WTC11 (cell line): ENCODE results near the gene CARS2. TPM values are rescaled to one million over a fixed set of nuclear protein-coding genes. Genes with fewer than 3 reads are reported as not detected.

ENCODE experiments used
- ATAC-seq: fragments of 200-7000 bp; cut with Tn5 transposase; 2 replicates; pipeline ENCODE4 v1.10.0; 2021; ENCODE audit warnings: mild to moderate bottlenecking, moderate library complexity
- CTCF ChIA-PET: fragments of 300-600 bp; sonication (Branson Sonifier 250); formaldehyde crosslinking; loops from one replicate; lab custom pipeline; 2021; ENCODE audit warnings: antibody characterized with exemption; lab: Charles Lee
- POLR2A ChIA-PET: fragments of 350-600 bp; sonication (Branson Sonifier 250); formaldehyde crosslinking; loops from one replicate; lab custom pipeline; 2021; ENCODE audit warnings: antibody characterized with exemption; lab: Charles Lee
- DNase-seq: peaks from one replicate; pipeline ENCODE4 v3.0.0; 2021; ENCODE audit warnings: low spot score
- H3K27ac Mint-ChIP-seq: 2 replicates; pipeline ENCODE4 v1.8.0; 2021; ENCODE audit warnings: mixed read lengths
- H3K27me3 Mint-ChIP-seq: 2 replicates; pipeline ENCODE4 v1.8.0; 2021; ENCODE audit warnings: low read depth, mild to moderate bottlenecking, moderate library complexity, mixed read lengths
- H3K36me3 Mint-ChIP-seq: 2 replicates; pipeline ENCODE4 v1.8.0; 2021; ENCODE audit warnings: mixed read lengths
- H3K4me1 Mint-ChIP-seq: 2 replicates; pipeline ENCODE4 v1.8.0; 2022; ENCODE audit warnings: mixed read lengths
- H3K4me3 Mint-ChIP-seq: 2 replicates; pipeline ENCODE4 v1.8.0; 2021; ENCODE audit warnings: mild to moderate bottlenecking, moderate library complexity, mixed read lengths
- H3K9me3 Mint-ChIP-seq: 2 replicates; pipeline ENCODE4 v1.8.0; 2021; ENCODE audit warnings: mixed read lengths
- ATF3 ChIP-seq: sonication (generic); formaldehyde crosslinking; conservative IDR thresholded peaks from 2 replicates; pipeline ENCODE4 v1.8.1; 2022; ENCODE audit warnings: mild to moderate bottlenecking, missing genetic modification reagents
- MXD4 ChIP-seq: fragments of 250-450 bp; sonication (Bioruptor Pico); IDR thresholded peaks from 2 replicates; pipeline ENCODE4 v1.8.0; 2021; ENCODE audit warnings: mild to moderate bottlenecking, moderate library complexity, borderline replicate concordance
- NFATC4 ChIP-seq: fragments of 250-450 bp; sonication (Bioruptor Pico); IDR thresholded peaks from 2 replicates; pipeline ENCODE4 v1.9.0; 2021; ENCODE audit warnings: mild to moderate bottlenecking
- NFYB ChIP-seq: sonication (generic); formaldehyde crosslinking; conservative IDR thresholded peaks from 2 replicates; pipeline ENCODE4 v1.8.0; 2022; ENCODE audit warnings: low read depth, missing genetic modification reagents
- NR1H2 ChIP-seq: sonication (generic); formaldehyde crosslinking; IDR thresholded peaks from 2 replicates; pipeline ENCODE4 v1.9.0; 2021; ENCODE audit warnings: mild to moderate bottlenecking, moderate library complexity, missing genetic modification reagents
- OVOL2 ChIP-seq: fragments of 250-450 bp; sonication (Bioruptor Pico); IDR thresholded peaks from 2 replicates; pipeline ENCODE4 v1.9.0; 2021; ENCODE audit warnings: mild to moderate bottlenecking, borderline replicate concordance
- RORB ChIP-seq: fragments of 250-450 bp; sonication (Bioruptor Pico); IDR thresholded peaks from 2 replicates; pipeline ENCODE4 v1.9.0; 2021; ENCODE audit warnings: mild to moderate bottlenecking
- TEAD4 ChIP-seq: sonication (generic); formaldehyde crosslinking; IDR thresholded peaks from 2 replicates; pipeline ENCODE4 v1.8.0; 2022; ENCODE audit warnings: mild to moderate bottlenecking, missing genetic modification reagents
- ZNF121 ChIP-seq: sonication (generic); formaldehyde crosslinking; IDR thresholded peaks from 2 replicates; pipeline ENCODE4 v1.8.0; 2023; ENCODE audit warnings: missing genetic modification reagents
- ZNF138 ChIP-seq: sonication (generic); formaldehyde crosslinking; conservative IDR thresholded peaks from 2 replicates; pipeline ENCODE4 v1.8.1; 2022; ENCODE audit warnings: mild to moderate bottlenecking, moderate library complexity, missing genetic modification reagents
- ZNF317 ChIP-seq: sonication (generic); formaldehyde crosslinking; IDR thresholded peaks from 2 replicates; pipeline ENCODE4 v1.8.1; 2023; ENCODE audit warnings: low read depth, mild to moderate bottlenecking, moderate library complexity, missing genetic modification reagents, borderline replicate concordance
- total RNA-seq: library from RNA; stranded (reverse); gene quantifications from 3 replicates; pipeline ENCODE4 v1.2.3, GENCODE V29; 2021
- TF ChIP-seq, protein P1 (sequence below): sonication (generic); formaldehyde crosslinking; IDR thresholded peaks from 2 replicates; pipeline ENCODE4 v1.8.1; 2023; ENCODE audit warnings: mild to moderate bottlenecking, moderate library complexity, missing genetic modification reagents
- TF ChIP-seq, protein P2 (sequence below): sonication (generic); formaldehyde crosslinking; IDR thresholded peaks from 2 replicates; pipeline ENCODE4 v1.8.0; 2022; ENCODE audit warnings: mild to moderate bottlenecking, missing genetic modification reagents
- TF ChIP-seq, protein P3 (sequence below): fragments of 250-450 bp; sonication (Bioruptor Pico); IDR thresholded peaks from 2 replicates; pipeline ENCODE4 v1.8.0; 2021; ENCODE audit warnings: mild to moderate bottlenecking
- TF ChIP-seq, protein P4 (sequence below): sonication (generic); formaldehyde crosslinking; IDR thresholded peaks from 2 replicates; pipeline ENCODE4 v1.8.0; 2022; ENCODE audit warnings: mild to moderate bottlenecking, missing genetic modification reagents
- TF ChIP-seq, protein P5 (sequence below): fragments of 250-450 bp; sonication (Bioruptor Pico); IDR thresholded peaks from 2 replicates; pipeline ENCODE4 v1.9.0; 2021; ENCODE audit warnings: mild to moderate bottlenecking, borderline replicate concordance
- TF ChIP-seq, protein P6 (sequence below): sonication (generic); formaldehyde crosslinking; IDR thresholded peaks from 2 replicates; pipeline ENCODE4 v1.8.1; 2023; ENCODE audit warnings: mild to moderate bottlenecking, missing genetic modification reagents

CARS2 gene
- total RNA-seq, 1 experiment from 2014 or later: 39.9 TPM

- ChIA-PET CTCF (interaction anchor here (0.8 to 1.5 kb wide), 3 partner anchors 9 to 146 kb away, joined by 3 to 4 read pairs (median 3); no protein-coding TSS in a partner anchor), POLR2A (no interaction called here)
- Mint-ChIP-seq H3K27me3 (no peaks in the 10 kb centered on the region), H3K4me1 (no peaks in the 10 kb centered on the region), H3K36me3 (peaks cover 30% of the 10 kb centered on the region), H3K4me3 (no peak overlapping the region), H3K9me3 (peaks cover 20% of the 10 kb centered on the region), H3K27ac (no peak overlapping the region)
- DNase-seq (no peak), ATAC-seq (no peak)
- TF ChIP-seq, protein P1, sequence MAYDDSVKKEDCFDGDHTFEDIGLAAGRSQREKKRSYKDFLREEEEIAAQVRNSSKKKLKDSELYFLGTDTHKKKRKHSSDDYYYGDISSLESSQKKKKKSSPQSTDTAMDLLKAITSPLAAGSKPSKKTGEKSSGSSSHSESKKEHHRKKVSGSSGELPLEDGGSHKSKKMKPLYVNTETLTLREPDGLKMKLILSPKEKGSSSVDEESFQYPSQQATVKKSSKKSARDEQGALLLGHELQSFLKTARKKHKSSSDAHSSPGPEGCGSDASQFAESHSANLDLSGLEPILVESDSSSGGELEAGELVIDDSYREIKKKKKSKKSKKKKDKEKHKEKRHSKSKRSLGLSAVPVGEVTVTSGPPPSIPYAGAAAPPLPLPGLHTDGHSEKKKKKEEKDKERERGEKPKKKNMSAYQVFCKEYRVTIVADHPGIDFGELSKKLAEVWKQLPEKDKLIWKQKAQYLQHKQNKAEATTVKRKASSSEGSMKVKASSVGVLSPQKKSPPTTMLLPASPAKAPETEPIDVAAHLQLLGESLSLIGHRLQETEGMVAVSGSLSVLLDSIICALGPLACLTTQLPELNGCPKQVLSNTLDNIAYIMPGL (CRISPR knock-in tag): no peak
- TF ChIP-seq ZNF317 (CRISPR knock-in tag) (no peak), ZNF121 (CRISPR knock-in tag) (no peak), ZNF138 (CRISPR knock-in tag) (no peak), MXD4 (CRISPR knock-in tag) (no peak), TEAD4 (CRISPR knock-in tag) (no peak), RORB (CRISPR knock-in tag) (no peak), NR1H2 (CRISPR knock-in tag) (no peak)
- TF ChIP-seq, protein P2, sequence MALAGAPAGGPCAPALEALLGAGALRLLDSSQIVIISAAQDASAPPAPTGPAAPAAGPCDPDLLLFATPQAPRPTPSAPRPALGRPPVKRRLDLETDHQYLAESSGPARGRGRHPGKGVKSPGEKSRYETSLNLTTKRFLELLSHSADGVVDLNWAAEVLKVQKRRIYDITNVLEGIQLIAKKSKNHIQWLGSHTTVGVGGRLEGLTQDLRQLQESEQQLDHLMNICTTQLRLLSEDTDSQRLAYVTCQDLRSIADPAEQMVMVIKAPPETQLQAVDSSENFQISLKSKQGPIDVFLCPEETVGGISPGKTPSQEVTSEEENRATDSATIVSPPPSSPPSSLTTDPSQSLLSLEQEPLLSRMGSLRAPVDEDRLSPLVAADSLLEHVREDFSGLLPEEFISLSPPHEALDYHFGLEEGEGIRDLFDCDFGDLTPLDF (CRISPR knock-in tag): no peak
- TF ChIP-seq, protein P3, sequence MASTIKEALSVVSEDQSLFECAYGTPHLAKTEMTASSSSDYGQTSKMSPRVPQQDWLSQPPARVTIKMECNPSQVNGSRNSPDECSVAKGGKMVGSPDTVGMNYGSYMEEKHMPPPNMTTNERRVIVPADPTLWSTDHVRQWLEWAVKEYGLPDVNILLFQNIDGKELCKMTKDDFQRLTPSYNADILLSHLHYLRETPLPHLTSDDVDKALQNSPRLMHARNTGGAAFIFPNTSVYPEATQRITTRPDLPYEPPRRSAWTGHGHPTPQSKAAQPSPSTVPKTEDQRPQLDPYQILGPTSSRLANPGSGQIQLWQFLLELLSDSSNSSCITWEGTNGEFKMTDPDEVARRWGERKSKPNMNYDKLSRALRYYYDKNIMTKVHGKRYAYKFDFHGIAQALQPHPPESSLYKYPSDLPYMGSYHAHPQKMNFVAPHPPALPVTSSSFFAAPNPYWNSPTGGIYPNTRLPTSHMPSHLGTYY (CRISPR knock-in tag): no peak
These were observed 52.1 kb downstream of the CARS2 start for GRCh38 chr13:110653851-110654250.

DNA sequence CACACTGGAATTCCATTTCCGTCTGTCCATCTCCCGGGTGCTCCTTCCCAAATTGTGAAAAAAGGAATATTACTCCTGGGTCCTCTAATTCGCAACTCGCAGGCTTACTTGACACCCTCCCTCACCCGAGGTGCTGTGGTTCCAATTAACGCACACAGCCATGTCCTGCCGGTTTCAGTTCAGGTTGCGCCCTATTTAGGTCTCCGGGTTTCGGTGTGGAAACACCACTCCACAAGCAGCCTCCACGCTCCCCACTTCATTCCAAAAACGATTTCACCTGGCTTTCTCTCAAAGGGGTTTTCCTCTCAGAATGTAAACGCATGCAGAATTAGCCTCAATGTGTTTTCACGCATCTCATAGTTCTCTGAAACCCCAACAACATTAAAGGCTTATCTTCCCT is 52.6 kb downstream of the CARS2 start:
- H3K4me3 Mint-ChIP-seq: no peak overlapping the region
- TF ChIP-seq, protein P4, sequence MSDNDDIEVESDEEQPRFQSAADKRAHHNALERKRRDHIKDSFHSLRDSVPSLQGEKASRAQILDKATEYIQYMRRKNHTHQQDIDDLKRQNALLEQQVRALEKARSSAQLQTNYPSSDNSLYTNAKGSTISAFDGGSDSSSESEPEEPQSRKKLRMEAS (CRISPR knock-in tag): no peak
- TF ChIP-seq ATF3 (CRISPR knock-in tag) (no peak), OVOL2 (CRISPR knock-in tag) (no peak), NFYB (no peak), NFATC4 (CRISPR knock-in tag) (no peak)
- TF ChIP-seq, protein P5, sequence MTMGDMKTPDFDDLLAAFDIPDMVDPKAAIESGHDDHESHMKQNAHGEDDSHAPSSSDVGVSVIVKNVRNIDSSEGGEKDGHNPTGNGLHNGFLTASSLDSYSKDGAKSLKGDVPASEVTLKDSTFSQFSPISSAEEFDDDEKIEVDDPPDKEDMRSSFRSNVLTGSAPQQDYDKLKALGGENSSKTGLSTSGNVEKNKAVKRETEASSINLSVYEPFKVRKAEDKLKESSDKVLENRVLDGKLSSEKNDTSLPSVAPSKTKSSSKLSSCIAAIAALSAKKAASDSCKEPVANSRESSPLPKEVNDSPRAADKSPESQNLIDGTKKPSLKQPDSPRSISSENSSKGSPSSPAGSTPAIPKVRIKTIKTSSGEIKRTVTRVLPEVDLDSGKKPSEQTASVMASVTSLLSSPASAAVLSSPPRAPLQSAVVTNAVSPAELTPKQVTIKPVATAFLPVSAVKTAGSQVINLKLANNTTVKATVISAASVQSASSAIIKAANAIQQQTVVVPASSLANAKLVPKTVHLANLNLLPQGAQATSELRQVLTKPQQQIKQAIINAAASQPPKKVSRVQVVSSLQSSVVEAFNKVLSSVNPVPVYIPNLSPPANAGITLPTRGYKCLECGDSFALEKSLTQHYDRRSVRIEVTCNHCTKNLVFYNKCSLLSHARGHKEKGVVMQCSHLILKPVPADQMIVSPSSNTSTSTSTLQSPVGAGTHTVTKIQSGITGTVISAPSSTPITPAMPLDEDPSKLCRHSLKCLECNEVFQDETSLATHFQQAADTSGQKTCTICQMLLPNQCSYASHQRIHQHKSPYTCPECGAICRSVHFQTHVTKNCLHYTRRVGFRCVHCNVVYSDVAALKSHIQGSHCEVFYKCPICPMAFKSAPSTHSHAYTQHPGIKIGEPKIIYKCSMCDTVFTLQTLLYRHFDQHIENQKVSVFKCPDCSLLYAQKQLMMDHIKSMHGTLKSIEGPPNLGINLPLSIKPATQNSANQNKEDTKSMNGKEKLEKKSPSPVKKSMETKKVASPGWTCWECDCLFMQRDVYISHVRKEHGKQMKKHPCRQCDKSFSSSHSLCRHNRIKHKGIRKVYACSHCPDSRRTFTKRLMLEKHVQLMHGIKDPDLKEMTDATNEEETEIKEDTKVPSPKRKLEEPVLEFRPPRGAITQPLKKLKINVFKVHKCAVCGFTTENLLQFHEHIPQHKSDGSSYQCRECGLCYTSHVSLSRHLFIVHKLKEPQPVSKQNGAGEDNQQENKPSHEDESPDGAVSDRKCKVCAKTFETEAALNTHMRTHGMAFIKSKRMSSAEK: no peak
- TF ChIP-seq, protein P6, sequence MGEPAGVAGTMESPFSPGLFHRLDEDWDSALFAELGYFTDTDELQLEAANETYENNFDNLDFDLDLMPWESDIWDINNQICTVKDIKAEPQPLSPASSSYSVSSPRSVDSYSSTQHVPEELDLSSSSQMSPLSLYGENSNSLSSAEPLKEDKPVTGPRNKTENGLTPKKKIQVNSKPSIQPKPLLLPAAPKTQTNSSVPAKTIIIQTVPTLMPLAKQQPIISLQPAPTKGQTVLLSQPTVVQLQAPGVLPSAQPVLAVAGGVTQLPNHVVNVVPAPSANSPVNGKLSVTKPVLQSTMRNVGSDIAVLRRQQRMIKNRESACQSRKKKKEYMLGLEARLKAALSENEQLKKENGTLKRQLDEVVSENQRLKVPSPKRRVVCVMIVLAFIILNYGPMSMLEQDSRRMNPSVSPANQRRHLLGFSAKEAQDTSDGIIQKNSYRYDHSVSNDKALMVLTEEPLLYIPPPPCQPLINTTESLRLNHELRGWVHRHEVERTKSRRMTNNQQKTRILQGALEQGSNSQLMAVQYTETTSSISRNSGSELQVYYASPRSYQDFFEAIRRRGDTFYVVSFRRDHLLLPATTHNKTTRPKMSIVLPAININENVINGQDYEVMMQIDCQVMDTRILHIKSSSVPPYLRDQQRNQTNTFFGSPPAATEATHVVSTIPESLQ (CRISPR knock-in tag): no peak
- TF ChIP-seq, protein P1 (CRISPR knock-in tag): no peak

More for the DNA sequence above, 52.6 kb downstream of the CARS2 start:
- Mint-ChIP-seq H3K9me3 (peaks cover 15% of the 10 kb centered on the region), H3K36me3 (peaks cover 24% of the 10 kb centered on the region), H3K4me1 (no peaks in the 10 kb centered on the region), H3K27me3 (no peaks in the 10 kb centered on the region), H3K27ac (peak overlapping the region; percentile 24)
- DNase-seq (no peak), ATAC-seq (no peak)
- ChIA-PET CTCF (interaction anchor here (1.5 kb wide), 1 partner anchor 8 kb away, joined by 4 read pairs; no protein-coding TSS in a partner anchor), POLR2A (no interaction called here)
